EH (cell line): Measurements from ENCODE around the gene OCIAD1.
"Not testable (repeated sequence)": the region's sequence is repeated elsewhere in the genome, so short reads cannot be mapped to it uniquely, and the experiment has no call there.

Experiments
- DNase-seq: peaks from one replicate; pipeline ENCODE4 v3.0.0-alpha.2; 2015; ENCODE audit warnings: low read depth

The OCIAD1 gene

DNA sequence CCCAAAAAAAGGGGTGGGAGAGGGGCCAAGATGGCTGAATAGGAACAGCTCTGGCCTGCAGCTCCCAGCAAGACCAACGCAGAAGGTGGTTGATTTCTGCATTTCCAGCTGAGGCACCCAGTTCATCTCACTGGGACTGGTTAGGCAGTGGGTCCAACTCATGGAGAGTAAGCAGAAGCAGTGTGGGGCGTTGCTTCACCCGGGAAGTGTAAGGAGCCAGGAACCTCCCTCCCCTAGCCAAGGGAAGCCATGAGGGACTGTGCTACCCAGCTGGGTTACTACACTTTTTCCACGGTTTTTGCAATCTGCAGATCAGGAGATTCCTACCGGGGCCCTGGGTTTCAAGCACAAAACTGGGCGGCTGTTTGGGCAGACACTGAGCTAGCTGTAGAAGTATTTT is 13.9 kb upstream of the OCIAD1 start:
- DNase-seq = no peak

DNA sequence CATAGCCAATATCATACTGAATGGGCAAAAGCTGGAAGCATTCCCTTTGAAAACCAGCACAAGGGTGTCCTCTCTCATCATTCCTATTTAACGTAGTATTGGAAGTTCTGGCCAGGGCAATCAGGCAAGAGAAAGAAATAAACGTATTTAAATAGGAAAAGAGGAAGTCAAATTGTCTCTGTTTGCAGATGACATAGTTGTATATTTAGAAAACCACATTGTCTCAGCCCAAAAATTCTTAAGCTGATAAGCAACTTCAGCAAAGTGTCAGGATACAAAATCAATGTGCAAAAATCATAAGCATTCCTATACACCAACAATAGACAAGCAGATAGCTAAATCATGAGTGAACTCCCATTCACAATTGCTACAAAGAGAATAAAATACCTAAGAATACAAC is 9.5 kb upstream of the OCIAD1 start:
- DNase-seq = not testable (repeated sequence)

DNA sequence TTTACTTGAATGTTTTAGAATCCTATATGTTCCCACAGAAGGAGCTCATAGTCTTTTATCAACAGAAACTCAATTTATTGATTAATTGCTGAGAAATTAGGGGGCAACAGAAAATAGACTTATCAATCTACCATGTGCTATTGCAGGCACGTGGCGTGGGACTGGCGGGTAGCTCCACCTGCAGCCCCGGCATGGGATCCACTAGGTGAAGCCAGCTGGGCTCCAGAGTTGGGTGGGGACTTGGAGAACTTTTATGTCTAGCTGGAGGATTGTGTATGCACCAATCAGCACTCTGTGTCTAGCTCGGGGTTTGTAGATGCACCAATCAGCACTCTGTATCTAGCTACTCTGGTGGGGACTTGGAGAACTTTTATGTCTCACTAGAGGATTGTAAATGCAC is 3.3 kb upstream of the OCIAD1 start:
- DNase-seq = no peak

DNA sequence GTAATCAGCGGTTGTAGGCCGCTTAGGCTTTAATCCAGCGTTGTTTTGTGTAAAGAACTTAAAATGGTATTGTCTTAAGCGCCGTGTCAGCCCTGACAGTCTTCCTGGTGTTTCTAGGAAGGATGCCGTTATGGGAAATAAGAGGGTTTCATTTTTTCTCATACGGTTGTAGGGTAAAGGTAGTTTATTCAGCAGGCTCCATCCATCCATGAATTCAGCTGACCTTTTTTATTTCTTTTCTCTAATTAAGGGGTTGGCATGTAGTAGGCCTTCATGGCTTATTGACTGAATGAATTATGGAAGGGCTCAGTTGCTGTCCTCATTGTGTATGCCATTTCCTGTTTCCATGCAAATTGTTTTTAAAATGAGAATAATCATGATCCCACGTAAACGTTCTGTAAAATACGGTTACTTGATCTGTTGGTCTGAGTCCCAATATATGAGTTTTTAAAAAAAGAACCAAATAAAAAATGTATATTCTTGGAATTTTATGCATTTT is 693 bp downstream of the OCIAD1 start:
- DNase-seq = peak; percentile 26

DNA sequence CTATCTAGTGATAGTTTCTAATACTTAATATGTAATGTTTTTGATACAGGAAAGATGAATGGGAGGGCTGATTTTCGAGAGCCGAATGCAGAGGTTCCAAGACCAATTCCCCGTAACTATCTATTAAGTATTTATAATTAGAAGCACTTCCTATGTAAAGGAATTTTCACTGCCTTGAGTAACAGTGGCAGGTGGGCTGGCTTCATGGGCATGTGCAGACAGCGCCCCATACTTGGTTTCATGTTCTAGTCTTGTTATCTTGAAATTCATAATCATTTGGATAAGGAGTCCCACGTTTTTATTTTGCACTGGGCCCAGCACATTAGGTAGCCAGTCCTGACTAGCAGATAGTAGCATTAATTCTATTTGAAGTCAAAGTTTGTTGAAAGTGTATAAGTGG is 1.7 kb downstream of the OCIAD1 start:
- no peak for DNase-seq

DNA sequence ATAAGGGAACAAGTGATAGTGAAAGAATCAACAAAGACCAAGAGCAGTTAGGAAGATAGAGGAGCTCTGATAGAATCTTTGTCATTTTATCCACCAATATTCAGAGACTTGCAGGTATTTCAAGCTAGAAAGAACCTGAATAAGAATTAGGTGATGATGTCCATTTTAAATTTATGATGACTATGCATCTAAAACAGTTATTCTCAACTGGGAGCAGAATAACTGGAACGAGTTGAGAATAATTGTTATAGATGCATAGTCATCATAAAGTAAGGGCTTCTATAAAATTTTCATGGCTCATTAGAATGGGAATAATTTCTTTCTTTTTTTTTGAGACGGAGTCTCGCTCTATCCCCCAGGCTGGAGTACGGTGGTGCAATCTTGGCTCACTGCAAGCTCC is 5.8 kb downstream of the OCIAD1 start:
- DNase-seq = no peak

DNA sequence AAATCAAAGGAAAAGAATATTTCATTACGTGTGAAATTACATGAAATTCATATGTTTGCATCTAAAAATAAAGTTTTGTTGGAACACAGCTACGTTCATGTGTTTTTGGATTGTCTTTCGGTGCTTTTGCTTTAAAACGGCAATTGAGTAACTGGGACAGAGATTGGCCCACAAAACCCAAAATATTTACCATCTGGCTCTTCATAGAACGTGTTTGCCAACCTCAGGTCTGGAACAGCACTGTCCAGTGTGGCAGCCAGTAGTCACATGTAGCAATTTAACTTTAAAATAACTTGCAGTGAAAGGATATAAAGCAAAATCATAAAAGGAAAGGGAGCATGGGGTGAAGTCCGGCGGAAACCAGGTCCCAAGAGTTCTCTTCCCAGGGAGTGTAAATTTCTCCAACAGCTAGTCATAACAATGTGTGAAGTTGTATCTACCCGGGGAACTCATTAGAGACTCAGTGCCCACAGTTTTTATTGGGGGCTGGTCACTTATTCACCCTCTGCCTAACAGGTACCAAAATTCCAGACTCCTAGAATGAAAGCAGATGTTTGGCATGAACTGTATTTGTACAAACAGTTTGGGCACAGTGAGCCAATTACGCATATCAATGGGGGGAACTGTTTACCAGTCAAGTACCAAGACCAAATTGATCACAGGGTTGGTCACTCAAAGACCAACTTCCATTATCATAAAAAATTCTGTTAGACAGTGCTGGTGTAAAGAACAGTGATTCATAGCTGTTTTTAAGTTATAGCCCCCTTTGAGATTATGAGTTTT is 10.3 kb downstream of the OCIAD1 start:
- DNase-seq = no peak

DNA sequence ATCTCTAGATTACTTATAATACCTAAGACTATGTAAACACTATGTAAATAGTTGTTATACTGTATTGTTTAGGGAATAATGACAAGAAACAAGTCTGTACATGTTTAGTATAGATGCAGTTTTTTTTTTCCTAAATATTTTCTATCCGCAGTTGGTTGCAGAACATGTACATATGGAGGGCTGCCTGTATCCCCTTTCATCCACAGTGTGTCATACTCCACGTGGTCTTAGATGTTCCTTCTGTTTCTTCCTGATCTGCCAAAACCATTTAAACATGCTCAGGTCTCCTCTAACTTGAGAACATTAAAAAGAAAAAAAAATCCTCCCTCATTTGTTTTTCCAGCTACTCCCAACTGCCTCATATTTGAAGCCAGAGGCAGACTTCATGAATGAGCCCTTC is 14.0 kb downstream of the OCIAD1 start:
- no peak for DNase-seq

DNA sequence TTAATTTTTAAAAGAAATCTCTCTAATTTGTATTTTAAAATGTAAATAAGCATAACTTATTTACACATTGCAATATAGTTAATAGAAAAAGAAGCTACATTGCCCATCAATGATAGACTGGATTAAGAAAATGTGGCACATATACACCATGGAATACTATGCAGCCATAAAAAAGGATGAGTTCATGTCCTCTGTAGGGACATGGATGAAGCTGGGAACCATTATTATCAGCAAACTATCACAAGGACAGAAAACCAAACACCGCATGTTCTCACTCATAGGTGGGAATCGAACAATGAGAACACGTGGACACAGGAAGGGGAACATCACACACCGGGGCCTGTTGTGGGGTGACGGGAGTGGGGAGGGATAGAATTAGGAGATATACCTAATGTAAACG is 17.9 kb downstream of the OCIAD1 start:
- not testable (repeated sequence) for DNase-seq

DNA sequence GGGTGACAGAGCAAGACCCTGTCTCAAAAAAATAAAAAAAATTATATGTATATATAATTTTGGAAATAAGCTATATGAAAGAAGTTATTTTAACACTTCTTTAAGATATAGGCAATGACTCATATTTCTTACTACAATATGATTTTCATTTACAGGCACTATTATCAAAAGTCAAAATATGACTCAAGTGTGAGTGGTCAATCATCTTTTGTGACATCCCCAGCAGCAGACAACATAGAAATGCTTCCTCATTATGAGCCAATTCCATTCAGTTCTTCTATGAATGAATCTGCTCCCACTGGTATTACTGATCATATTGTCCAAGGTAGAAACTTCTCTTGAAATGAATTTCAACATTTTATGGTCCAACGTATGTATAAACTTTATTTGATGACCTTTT is 20.8 kb downstream of the OCIAD1 start:
- DNase-seq = no peak

DNA sequence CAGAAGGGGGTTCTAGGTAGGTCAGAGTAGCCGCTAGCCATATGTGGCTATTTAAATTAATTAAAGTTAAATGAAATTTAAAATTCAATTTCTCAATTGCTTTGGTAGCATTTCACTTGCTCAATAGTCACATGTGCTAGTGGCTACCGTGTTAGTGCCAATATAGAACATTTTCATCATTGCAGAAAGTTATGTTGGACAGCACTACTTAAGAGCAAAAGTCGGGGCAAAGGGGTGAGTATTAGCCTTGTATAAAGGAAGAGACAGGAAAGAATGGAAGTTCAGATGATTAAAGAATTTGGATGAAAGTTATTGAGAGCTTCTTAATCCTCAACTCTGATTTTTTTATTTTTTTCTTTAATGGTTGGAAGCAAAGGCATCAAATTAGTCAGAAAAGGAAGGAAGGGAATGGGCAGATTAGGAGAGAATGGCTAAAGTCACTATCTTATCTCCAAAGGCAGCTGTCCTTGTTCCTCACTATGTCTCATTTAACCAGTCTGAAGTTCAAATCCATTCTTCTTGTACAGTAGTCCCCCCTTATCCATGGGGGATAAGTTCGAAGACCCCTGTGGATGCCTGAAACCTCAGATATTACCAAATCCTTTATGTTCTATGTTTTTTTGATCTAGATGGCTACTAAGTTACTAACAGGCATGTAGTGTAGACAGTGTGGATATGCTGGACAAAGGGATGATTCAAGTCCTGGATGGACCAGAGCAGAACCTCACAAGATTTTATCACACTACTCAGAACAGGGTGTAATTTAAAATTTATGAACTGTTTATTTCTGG is 22.9 kb downstream of the OCIAD1 start:
- no peak for DNase-seq

DNA sequence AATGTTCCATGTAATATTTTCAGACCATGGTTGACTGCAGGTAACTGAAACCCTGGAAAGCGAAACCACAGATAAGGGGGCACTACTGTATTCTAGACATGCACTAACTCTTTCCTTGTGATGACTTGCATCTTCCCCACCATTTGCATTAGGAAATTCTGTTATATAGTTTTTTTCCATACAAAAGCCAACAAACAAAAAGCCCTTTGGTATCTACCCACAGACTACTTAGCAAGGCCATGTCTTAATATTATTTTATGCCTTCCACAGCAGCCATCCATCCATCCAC is 23.5 kb downstream of the OCIAD1 start:
- DNase-seq = no peak

DNA sequence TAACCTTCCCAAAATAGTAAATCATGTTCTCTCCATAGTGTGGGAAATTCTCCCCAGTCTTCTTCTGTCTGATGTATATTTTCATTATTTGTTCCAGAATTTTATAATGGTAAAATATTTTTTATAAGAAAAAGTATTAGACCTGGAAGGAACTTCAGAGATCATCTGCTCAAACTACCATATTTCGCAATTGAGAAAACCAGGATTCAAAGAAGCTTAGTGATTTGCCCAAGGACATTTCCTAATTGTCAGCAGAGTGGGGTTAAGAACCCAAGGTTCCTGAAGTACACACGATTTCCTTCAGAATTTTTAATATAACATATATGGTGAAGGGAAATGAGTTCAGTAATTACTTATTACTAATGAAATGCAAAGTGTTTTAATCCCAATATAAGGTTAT is 24.1 kb downstream of the OCIAD1 start:
- no peak for DNase-seq

DNA sequence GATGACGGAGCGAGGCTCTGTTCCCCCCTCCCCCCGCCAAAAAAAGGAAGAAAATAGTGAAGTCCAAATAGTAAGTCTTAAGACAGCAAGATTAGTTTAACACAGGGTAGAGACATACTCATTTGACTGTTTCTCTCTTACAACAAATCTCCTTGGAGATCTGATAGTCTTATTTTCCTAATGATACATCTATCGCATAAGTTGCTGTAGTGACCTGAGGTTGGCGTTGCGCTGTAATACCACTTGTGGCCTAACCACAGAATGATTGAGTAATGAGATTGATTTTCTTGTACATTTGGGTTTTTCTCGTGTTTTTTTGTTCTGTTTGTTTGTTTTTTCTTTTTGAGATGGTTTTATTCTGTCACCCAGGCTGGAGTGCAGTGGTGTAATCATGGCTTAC is 27.2 kb downstream of the OCIAD1 start:
- no peak for DNase-seq

DNA sequence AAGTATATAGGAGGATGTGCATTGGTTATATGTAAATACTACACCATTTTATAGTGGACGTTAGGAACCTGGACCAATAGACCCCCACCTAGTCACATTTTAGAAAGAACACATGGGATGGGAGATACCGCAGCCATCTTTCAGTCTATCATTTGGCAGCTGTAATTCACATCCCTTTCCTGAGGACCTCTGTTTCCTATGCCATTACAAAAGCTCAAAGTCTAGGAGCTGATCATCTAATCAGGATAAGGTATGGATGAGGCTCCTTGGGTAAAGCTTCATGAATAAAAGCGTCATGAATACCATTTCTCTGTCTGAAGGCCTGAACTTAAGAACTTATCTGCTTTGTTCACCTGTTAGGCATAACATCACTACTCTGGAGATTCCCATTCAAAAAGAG is 31.1 kb downstream of the OCIAD1 start:
- DNase-seq = no peak

DNA sequence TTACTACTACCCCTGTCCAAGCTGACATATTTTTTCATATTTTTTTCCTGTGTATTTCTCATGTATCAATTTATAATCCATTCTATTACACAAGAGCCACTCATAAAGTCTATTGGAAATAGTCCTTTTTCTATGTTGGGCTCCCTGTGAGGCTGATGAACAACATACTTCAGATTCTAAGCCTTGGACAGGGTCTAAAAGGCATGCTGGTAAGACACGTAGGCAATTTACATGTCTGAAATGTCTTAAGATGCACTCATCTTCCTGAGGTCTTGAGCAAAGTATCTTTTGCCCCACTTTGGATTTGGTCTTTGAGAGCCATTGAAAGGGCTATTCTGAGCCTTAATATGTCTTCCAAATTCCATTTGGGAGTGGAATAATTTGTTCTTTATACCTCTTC is 31.8 kb downstream of the OCIAD1 start:
- DNase-seq = peak; percentile 41

DNA sequence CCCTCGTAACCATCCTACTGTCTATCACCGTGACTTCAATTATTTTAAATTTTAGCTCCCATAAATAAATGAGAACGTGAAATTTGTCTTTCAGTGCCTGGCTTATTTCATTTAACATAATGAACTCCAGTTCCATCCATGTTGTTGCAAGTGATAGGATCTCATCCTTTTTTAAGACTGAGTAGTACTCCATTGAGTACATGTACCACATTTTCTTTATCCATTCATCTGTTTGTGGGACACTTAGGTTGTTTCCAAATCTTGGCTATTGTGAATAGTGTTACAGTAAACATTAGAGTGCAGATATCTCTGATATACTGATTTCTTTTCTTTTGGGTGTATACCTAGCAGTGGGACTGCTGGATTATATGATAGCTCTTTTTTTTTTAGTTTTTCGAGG is 32.8 kb downstream of the OCIAD1 start:
- DNase-seq = no peak

DNA sequence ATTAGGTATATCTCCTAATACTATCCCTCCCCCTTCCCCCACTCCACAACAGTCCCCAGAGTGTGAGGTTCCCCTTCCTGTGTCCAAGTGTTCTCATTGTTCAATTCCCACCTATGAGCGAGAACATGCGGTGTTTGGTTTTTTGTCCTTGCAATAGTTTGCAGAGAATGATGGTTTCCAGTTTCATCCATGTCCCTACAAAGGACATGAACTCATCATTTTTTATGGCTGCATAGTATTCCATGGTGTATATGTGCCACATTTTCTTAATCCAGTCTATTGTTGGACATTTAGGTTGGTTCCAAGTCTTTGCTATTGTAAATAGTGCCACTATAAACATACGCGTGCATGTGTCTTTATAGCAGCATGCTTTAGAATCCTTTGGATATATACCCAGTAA is 33.8 kb downstream of the OCIAD1 start:
- not testable (repeated sequence) for DNase-seq

DNA sequence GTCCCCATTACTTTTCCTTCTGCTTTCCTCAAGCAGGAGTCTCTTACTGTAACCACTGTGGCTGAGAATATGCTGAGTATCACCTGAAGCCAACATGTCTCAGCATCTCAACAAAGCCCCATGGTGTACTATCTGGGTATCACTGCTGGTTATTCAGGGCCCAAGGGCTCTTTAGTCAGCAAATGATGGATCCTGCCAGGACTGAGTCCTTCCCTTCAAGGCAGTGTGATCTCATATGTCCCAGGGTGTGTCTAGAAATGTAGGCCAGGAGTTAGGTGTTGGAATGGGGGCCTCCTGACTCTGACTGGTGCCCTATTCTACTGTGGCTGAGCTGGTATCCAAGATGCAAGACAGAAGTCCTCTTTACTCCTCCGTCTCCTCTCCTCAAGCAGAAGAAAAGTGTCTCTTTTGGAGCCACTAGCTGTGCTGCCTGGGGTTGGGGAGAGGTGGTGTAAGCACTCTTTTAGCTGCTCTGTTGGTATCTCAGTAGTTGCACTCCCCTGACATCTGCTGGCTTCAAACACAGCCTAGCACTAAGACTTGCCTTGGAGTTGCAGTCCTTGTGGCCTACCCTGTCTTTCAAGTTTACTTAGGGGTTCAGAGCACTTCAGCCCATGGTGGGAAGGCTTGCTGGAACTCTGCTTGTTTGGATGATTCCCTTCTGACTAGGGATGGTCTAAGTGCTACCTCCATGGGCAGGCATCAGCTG is 47.1 kb downstream of the OCIAD1 start:
- DNase-seq = no peak

DNA sequence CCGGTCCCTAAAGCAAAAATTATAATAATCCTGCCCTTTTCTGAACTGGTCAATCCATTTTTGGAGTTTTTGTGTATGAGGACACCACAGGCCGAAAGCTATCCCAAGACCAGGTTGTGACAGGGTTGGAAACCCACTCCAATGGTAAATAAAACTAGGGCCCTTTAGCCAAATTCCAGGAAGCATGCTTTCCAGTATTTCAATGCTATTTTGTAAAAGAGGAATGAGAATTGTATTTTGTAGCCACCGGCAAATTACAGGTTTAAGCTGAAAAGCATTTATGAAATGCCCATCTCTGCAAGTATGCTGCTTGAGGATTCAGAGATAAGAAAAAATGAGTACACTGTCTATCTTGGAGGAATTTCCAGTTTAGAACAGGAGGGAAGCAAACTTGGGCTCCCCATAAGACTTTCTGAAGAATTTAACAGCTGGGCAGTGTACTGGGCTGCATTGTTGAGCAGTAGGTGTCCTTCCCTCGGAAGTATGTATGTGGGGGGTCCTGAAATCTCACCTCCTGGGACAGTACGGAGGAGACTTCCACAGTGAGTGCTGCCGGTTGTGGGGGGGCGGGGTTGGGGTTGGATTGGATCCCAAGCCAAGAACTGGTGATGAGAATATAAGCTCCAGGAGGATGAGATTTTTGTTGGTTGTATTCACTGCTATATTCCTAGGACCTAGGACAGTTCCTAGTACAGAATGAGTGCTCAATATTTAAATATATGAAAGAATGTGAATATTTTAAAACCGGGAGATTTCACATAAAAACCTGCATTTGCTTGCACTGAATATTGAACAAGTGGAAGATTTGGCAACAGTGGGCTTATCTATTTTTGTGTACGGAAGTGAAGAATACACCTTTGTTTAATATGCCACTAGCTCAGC is 48.9 kb downstream of the OCIAD1 start:
- DNase-seq = no peak

DNA sequence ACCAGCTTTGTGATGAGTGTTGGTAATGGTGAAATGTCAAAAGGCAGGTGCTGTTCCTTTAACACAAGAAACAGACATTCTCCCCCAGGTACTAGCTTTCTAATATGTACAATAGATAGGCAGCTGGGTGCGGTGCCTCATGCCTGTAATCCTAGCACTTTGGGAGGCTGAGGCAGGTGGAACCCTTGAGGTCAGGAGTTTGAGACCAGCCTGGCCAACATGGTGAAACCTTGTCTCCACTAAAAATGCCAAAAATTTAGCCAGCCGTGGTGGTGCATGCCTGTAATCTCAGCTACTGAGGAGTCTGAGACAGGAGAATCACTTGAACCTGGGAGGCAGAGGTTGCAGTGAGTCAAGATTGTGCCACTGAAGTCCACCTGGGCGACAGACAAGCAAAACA is 50.8 kb downstream of the OCIAD1 start:
- not testable (repeated sequence) for DNase-seq

DNA sequence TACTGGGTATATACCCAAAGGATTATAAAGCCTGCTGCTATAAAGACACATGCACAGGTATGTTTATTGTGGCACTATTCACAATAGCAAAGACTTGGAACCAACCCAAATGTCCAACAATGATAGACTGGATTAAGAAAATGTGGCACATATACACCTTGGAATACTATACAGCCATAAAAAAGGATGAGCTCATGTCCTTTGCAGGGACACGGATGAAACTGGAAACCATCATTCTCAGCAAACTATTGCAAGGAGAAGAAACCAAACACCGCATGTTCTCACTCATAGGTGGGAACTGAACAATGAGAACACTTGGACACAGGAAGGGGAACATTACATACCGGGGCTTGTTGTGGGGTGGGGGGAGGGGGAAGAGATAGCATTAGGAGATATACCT is 58.9 kb downstream of the OCIAD1 start:
- not testable (repeated sequence) for DNase-seq
